ENCODE results near the gene CIZ1.

CIZ1 gene

GRCh38 chr9:128153947-128154695 is 37.3 kb downstream of the CIZ1 start:
- H3K9me3 Mint-ChIP-seq: no peaks in the 10 kb centered on the region
- no peak overlapping the region for H3K27ac Mint-ChIP-seq
- H3K36me3 Mint-ChIP-seq (ENCODE audit: low read depth): no peaks in the 10 kb centered on the region
- no peak overlapping the region for H3K4me3 Mint-ChIP-seq
- intact Hi-C loops (cut with micrococcal nuclease): no loop called here
- peaks cover 7% of the 10 kb centered on the region for H3K4me1 Mint-ChIP-seq (ENCODE audit: low read depth)
- peaks cover 15% of the 10 kb centered on the region for H3K27me3 Mint-ChIP-seq

- H3K9me3 Mint-ChIP-seq: no peaks in the 10 kb centered on the region
- no peak overlapping the region for H3K4me3 Mint-ChIP-seq
- peaks cover 6% of the 10 kb centered on the region for H3K4me1 Mint-ChIP-seq (ENCODE audit: low read depth)
- intact Hi-C loops (cut with micrococcal nuclease): no loop called here
- H3K27me3 Mint-ChIP-seq: peaks cover 15% of the 10 kb centered on the region
- H3K36me3 Mint-ChIP-seq (ENCODE audit: low read depth): no peaks in the 10 kb centered on the region
- no peak overlapping the region for H3K27ac Mint-ChIP-seq
Measured at GRCh38 chr9:128153060-128153946, 38.1 kb downstream of the CIZ1 start.

- H3K4me3 Mint-ChIP-seq: no peak overlapping the region
- peaks cover 15% of the 10 kb centered on the region for H3K27me3 Mint-ChIP-seq
- H3K9me3 Mint-ChIP-seq: no peaks in the 10 kb centered on the region
- no peak overlapping the region for H3K27ac Mint-ChIP-seq
- H3K4me1 Mint-ChIP-seq (ENCODE audit: low read depth): peaks cover 6% of the 10 kb centered on the region
- intact Hi-C loops (cut with micrococcal nuclease): no loop called here
- no peaks in the 10 kb centered on the region for H3K36me3 Mint-ChIP-seq (ENCODE audit: low read depth)
Measured at GRCh38 chr9:128152133-128153059, 39.0 kb downstream of the CIZ1 start.

GRCh38 chr9:128151309-128152132 is 39.9 kb downstream of the CIZ1 start:
- Mint-ChIP-seq H3K27ac (no peak overlapping the region), H3K27me3 (peaks cover 15% of the 10 kb centered on the region), H3K4me1 (ENCODE audit: low read depth) (peaks cover 6% of the 10 kb centered on the region), H3K36me3 (ENCODE audit: low read depth) (no peaks in the 10 kb centered on the region), H3K4me3 (no peak overlapping the region), H3K9me3 (no peaks in the 10 kb centered on the region)
- intact Hi-C loops (cut with micrococcal nuclease): no loop called here

DNA sequence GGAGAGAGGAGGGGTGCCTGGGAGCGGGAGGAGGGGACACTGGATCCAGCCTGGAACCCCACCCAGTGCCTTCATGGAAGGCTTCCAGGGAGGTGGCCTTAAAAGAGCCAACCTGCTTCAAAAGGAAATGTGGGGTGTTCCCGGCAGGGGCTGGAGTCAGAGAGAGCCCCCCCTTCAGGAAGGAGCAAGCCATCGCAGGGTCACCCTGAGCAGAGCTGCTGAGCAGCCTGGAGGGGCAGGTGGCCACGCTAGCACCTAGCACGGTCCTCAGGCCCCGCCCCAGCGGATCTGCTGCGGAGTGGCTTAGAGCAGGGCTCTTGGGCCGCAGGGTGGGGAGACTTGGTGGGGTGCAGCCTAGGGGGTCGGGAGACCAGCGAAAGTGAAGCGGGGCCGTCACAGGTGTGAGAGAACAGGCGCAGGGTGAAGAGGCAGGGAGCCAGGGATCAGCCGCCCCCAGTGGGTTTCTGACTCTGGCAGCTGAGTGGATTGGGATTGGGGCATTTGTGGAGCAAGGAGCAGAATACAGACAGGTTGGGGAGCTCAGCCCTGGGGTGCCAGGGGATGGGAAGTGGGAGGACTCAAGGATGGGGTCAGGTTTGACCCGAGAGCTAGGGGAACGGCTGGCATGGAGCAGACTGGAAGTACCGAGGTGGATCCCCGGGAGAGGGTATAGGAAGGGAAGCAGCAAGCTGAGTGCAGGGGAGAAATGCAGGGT is 40.6 kb downstream of the CIZ1 start:
- Mint-ChIP-seq H3K4me3 (no peak overlapping the region), H3K9me3 (no peaks in the 10 kb centered on the region), H3K27me3 (peaks cover 15% of the 10 kb centered on the region), H3K27ac (no peak overlapping the region), H3K36me3 (ENCODE audit: low read depth) (no peaks in the 10 kb centered on the region), H3K4me1 (ENCODE audit: low read depth) (peaks cover 6% of the 10 kb centered on the region)
- intact Hi-C loops (cut with micrococcal nuclease): no loop called here

DNA sequence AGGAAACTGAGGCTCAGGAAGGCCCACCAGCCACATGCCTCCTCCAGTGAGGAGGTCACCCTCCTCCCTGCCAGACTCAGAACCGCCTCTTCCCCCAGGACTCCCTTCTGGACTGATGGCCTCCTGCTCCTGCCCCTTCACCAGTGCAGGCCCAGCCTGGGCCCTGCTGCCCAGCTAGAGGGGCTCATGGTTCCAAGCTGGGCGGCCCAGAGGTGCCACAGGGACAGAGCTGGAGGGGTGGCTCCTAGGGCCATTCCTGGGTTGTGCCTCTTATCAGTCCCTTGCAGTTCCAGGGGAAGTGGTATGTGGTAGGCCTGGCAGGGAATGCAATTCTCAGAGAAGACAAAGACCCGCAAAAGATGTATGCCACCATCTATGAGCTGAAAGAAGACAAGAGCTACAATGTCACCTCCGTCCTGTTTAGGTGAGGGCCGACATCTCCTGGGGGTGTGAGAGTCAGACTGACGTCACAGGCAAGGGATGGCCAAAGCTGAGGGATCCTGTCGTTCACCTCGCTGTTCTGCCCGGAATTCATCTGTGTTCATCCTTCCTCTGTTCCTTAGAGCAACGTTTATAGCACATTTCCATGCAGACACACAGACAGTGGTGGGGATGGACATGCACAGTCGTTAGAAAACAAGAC is 41.3 kb downstream of the CIZ1 start:
- no peaks in the 10 kb centered on the region for H3K9me3 Mint-ChIP-seq
- H3K27ac Mint-ChIP-seq: no peak overlapping the region
- H3K4me1 Mint-ChIP-seq (ENCODE audit: low read depth): peaks cover 6% of the 10 kb centered on the region
- intact Hi-C loops (cut with micrococcal nuclease): no loop called here
- peaks cover 15% of the 10 kb centered on the region for H3K27me3 Mint-ChIP-seq
- no peak overlapping the region for H3K4me3 Mint-ChIP-seq
- H3K36me3 Mint-ChIP-seq (ENCODE audit: low read depth): no peaks in the 10 kb centered on the region

- Mint-ChIP-seq H3K36me3 (ENCODE audit: low read depth) (no peaks in the 10 kb centered on the region), H3K4me1 (ENCODE audit: low read depth) (peaks cover 6% of the 10 kb centered on the region), H3K9me3 (no peaks in the 10 kb centered on the region), H3K27me3 (peaks cover 15% of the 10 kb centered on the region), H3K4me3 (no peak within 1 kb of the TSS), H3K27ac (no peak within 1 kb of the TSS)
- intact Hi-C loops (cut with micrococcal nuclease): no loop called here
Measured at GRCh38 chr9:128149001-128149701, 42.2 kb downstream of the CIZ1 start, which contains the start of gene LCN2. TSS of gene LCN2 (plus strand) at chr9:128149453. CDS start at chr9:128149526, 73 bp downstream.

GRCh38 chr9:128148509-128149000 is 42.8 kb downstream of the CIZ1 start:
- H3K36me3 Mint-ChIP-seq (ENCODE audit: low read depth): no peaks in the 10 kb centered on the region
- no peaks in the 10 kb centered on the region for H3K9me3 Mint-ChIP-seq
- intact Hi-C loops (cut with micrococcal nuclease): no loop called here
- H3K4me1 Mint-ChIP-seq (ENCODE audit: low read depth): peaks cover 9% of the 10 kb centered on the region
- no peak overlapping the region for H3K4me3 Mint-ChIP-seq
- no peak overlapping the region for H3K27ac Mint-ChIP-seq
- H3K27me3 Mint-ChIP-seq: peaks cover 16% of the 10 kb centered on the region

DNA sequence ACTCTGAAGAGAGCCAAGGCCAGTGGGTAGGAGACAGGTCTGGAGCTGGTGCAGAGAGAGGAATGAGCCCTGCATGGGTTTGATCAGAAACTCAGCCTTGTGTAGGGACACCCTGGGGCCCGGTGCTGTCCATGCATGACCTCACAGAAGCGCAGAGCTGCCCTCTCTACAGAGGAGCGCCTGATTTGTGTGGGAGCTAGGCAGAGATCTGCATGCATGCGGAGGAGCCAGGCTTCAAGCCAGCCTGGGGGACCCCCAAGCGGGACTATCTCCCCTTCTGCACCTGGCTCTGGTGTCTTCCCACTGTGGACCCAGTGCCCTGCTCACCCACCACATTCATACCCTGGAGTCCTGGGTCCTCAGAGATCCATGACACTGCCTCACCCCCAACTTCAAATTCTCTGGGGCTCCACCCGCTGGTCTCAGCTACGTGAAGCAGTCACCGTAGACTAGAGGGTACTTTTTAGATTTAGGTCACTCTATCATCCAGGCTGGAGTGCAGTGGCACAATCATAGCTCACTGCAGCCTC is 44.7 kb downstream of the CIZ1 start:
- H3K4me3 Mint-ChIP-seq: no peak overlapping the region
- H3K27me3 Mint-ChIP-seq: peaks cover 16% of the 10 kb centered on the region
- H3K27ac Mint-ChIP-seq: no peak overlapping the region

DNA sequence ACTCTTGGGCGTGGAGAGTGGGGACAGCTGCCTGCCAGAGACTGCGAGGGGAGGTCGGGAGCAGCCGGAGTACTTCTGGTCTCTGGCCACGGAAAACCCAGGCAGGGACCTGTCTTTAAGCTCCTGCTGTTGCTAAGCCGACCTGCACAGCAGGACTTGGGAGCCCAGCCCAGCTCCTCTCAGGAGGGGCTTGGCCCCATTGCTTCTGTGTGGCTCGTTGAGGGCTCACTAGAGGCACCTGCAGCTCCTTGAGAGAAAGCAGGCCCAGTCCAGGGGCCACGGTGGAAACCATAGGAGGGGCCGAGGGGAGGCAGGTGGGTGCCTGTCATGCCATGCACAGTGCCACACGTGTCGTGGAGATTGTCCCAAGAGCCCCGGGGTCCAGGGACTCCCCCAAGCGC is 45.4 kb downstream of the CIZ1 start:
- Mint-ChIP-seq H3K4me3 (no peak overlapping the region), H3K27me3 (peaks cover 14% of the 10 kb centered on the region), H3K27ac (no peak overlapping the region), H3K36me3 (ENCODE audit: low read depth) (no peaks in the 10 kb centered on the region), H3K9me3 (no peaks in the 10 kb centered on the region), H3K4me1 (ENCODE audit: low read depth) (peaks cover 19% of the 10 kb centered on the region)
- intact Hi-C loops (cut with micrococcal nuclease): no loop called here

More for the DNA sequence above, 44.7 kb downstream of the CIZ1 start:
- peaks cover 19% of the 10 kb centered on the region for H3K4me1 Mint-ChIP-seq (ENCODE audit: low read depth)
- intact Hi-C loops (cut with micrococcal nuclease): no loop called here
- H3K36me3 Mint-ChIP-seq (ENCODE audit: low read depth): no peaks in the 10 kb centered on the region
- H3K9me3 Mint-ChIP-seq: no peaks in the 10 kb centered on the region

GRCh38 chr9:128145536-128145935 is 45.8 kb downstream of the CIZ1 start:
- Mint-ChIP-seq H3K4me3 (no peak overlapping the region), H3K4me1 (ENCODE audit: low read depth) (peaks cover 19% of the 10 kb centered on the region), H3K27me3 (peaks cover 10% of the 10 kb centered on the region), H3K27ac (no peak overlapping the region), H3K36me3 (ENCODE audit: low read depth) (no peaks in the 10 kb centered on the region), H3K9me3 (no peaks in the 10 kb centered on the region)
- intact Hi-C loops (cut with micrococcal nuclease): no loop called here
